GM12878 (cell line): ENCODE measurements around the gene KRTAP22-2. TPM values are rescaled to one million over a fixed set of nuclear protein-coding genes. Genes with fewer than 3 reads are reported as not detected.

Experiments
- BRCA1 ChIP-seq: IDR thresholded peaks from 2 replicates; pipeline ENCODE4 v1.6.1; 2011; ENCODE audit warnings: low read depth, low read length, improper control_type of control experiment
- RBBP5 ChIP-seq: fragments of 200-600 bp; sonication (generic); conservative IDR thresholded peaks from 2 replicates; pipeline ENCODE4 v1.6.1; 2016
- REST ChIP-seq: IDR thresholded peaks from 2 replicates; pipeline ENCODE4 v1.6.1; 2012; ENCODE audit warnings: mild to moderate bottlenecking, low read depth, low read length
- RUNX3 ChIP-seq: IDR thresholded peaks from 2 replicates; pipeline ENCODE4 v1.6.1; 2012; ENCODE audit warnings: low read length, inconsistent platforms
- YBX1 ChIP-seq: fragments of 450-650 bp; IDR thresholded peaks from 2 replicates; pipeline ENCODE4 v1.6.1; 2016; ENCODE audit warnings: antibody characterized with exemption
- ZNF622 ChIP-seq: fragments of 450-650 bp; IDR thresholded peaks from 2 replicates; pipeline ENCODE4 v1.6.1; 2017; ENCODE audit warnings: mild to moderate bottlenecking, inconsistent platforms
- polyA plus RNA-seq, 11 experiments: library from polyadenylated mRNA; depleted of rRNA in 4 of 11; unstranded in 6 of 11; stranded (reverse) in 5 of 11; fragments of >200 nt; fragmentation: Nextera tagmentation in 4 of 11; fragmentation: Illumina TruSeq in 1 of 11; extraction: Ambion mirVana in 4 of 11; extraction: Trizol in 1 of 11; gene quantifications; 1 replicate in 1 of 11; 2 replicates in 10 of 11; pipeline versions ENCODE4 v1.2.1 to v1.2.3, GENCODE V29; 2011 to 2016; ENCODE audit warnings: inconsistent platforms in 2 of 11, missing spikeins in 2 of 11, low read depth in 1 of 11
- total RNA-seq, 4 experiments: library from RNA; depleted of rRNA in 3 of 4; stranded (reverse); fragments of >200 nt in 3 of 4; fragmentation: Illumina TruSeq in 1 of 4; extraction: Trizol in 1 of 4; gene quantifications; 2 replicates each; pipeline versions ENCODE4 v1.2.1 to v1.2.3, GENCODE V29; 2013 to 2021
- TF ChIP-seq, protein P1 (sequence below): IDR thresholded peaks from 2 replicates; pipeline ENCODE4 v1.6.1; 2012; ENCODE audit warnings: low read length, inconsistent platforms
- TF ChIP-seq, protein P2 (sequence below): fragments of 450-650 bp; formaldehyde crosslinking; IDR thresholded peaks from 2 replicates; pipeline ENCODE4 v1.4.0; 2022; ENCODE audit warnings: mild to moderate bottlenecking, moderate library complexity

The KRTAP22-2 gene
- total and polyA plus RNA-seq, 10 of the 15 experiments (the other 5 are each of a cell fraction or from before 2014, with no cell fraction given), result not detected

- TF ChIP-seq, protein P1, sequence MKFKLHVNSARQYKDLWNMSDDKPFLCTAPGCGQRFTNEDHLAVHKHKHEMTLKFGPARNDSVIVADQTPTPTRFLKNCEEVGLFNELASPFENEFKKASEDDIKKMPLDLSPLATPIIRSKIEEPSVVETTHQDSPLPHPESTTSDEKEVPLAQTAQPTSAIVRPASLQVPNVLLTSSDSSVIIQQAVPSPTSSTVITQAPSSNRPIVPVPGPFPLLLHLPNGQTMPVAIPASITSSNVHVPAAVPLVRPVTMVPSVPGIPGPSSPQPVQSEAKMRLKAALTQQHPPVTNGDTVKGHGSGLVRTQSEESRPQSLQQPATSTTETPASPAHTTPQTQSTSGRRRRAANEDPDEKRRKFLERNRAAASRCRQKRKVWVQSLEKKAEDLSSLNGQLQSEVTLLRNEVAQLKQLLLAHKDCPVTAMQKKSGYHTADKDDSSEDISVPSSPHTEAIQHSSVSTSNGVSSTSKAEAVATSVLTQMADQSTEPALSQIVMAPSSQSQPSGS, result no peak
- TF ChIP-seq, protein P2, sequence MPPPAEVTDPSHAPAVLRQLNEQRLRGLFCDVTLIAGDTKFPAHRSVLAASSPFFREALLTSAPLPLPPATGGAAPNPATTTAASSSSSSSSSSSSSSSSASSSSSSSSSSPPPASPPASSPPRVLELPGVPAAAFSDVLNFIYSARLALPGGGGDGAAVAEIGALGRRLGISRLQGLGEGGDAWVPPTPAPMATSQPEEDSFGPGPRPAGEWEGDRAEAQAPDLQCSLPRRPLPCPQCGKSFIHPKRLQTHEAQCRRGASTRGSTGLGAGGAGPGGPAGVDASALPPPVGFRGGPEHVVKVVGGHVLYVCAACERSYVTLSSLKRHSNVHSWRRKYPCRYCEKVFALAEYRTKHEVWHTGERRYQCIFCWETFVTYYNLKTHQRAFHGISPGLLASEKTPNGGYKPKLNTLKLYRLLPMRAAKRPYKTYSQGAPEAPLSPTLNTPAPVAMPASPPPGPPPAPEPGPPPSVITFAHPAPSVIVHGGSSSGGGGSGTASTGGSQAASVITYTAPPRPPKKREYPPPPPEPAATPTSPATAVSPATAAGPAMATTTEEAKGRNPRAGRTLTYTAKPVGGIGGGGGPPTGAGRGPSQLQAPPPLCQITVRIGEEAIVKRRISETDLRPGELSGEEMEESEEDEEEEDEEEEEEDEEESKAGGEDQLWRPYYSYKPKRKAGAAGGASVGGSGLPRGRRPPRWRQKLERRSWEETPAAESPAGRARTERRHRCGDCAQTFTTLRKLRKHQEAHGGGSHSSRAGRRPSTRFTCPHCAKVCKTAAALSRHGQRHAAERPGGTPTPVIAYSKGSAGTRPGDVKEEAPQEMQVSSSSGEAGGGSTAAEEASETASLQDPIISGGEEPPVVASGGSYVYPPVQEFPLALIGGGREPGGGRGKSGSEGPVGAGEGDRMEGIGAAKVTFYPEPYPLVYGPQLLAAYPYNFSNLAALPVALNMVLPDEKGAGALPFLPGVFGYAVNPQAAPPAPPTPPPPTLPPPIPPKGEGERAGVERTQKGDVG, result no peak
- TF ChIP-seq YBX1, result no peak
- TF ChIP-seq RUNX3, result no peak
- TF ChIP-seq ZNF622, result no peak
- no peak for TF ChIP-seq RBBP5
- TF ChIP-seq REST, result no peak
- TF ChIP-seq BRCA1, result no peak
Observed at GRCh38 chr21:30623362-30623761, 33.2 kb upstream of the KRTAP22-2 start (continued).
